Loucy (cell line): Measurements from ENCODE around the gene PANK1.

Source experiments
- CTCF ChIP-seq: fragments of 200-600 bp; sonication (generic); conservative IDR thresholded peaks from 2 replicates; pipeline ENCODE4 v1.5.1; 2014; ENCODE audit warnings: mild to moderate bottlenecking, antibody characterized with exemption, low read length
- EZH2phosphoT487 ChIP-seq: fragments of 200-600 bp; IDR thresholded peaks from 2 replicates; pipeline ENCODE4 v1.6.1; 2018; ENCODE audit warnings: antibody characterized with exemption, mild to moderate bottlenecking, moderate library complexity, borderline replicate concordance

GRCh38 chr10:89537364-89537763 is 107.7 kb downstream of the PANK1 start:
- TF ChIP-seq CTCF (no peak), EZH2phosphoT487 (no peak)
